GM19438 (cell line): ENCODE data around the gene GRAPL.
A peak's percentile ranks its signal among the peaks of the same experiment; 100 is the strongest.
"Not testable (repeated sequence)": the region's sequence is repeated elsewhere in the genome, so short reads cannot be mapped to it uniquely, and the experiment has no call there.

Experiments
- ATAC-seq: cut with Tn5 transposase; IDR thresholded peaks from one replicate; pipeline ENCODE4 v1.9.1; 2021; ENCODE audit warnings: low read depth; ENCODE audit not compliant: unreplicated experiment

GRAPL gene

GRCh38 chr17:19127148-19127980 is at the start of gene GRAPL:
TSS of gene GRAPL (plus strand) at chr17:19127589. CDS start at chr17:19127620, 31 bp downstream.
- ATAC-seq, result not testable (repeated sequence)

GRCh38 chr17:19088804-19089685 is 38.3 kb upstream of the GRAPL start:
- not testable (repeated sequence) for ATAC-seq

- not testable (repeated sequence) for ATAC-seq
Observed at GRCh38 chr17:19090058-19090772, 37.2 kb upstream of the GRAPL start.

GRCh38 chr17:19092737-19093683 is 34.4 kb upstream of the GRAPL start:
- ATAC-seq, result not testable (repeated sequence)

DNA sequence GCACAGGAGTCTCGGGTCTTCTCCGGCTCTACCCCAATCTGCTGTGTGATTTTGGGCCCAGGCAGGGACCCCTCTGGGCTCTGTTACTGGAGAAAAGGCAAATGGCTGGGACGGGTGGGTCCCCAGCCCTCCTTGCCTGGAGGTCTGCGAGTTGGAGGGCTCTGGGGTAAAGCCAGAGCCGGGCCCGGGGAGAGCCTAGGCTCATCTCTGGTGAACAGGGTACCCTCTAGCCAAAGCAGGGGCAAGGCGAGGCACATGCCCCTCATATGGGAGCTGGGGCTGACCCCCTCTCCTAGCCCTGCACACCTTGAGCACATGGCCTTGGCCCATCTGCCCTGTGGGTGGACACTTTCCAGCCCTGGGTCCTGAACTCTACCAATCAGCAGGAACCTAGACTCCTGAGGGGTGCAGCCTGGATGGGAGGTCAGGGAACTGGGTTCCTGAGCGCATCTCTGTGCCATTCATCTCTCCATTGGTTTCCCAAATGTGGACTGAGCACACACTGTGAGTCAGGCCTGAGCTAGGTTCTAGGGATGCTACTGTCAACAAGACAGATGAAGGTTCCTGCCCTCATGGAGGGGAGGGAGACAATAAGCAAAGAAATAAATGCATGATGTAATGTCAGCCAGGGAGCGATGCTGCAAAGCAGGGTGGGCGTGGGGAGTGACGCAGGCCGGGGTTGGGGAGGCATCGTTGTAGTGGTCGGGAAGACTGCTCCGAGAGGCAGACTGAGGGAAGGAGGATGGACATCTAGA is 33.5 kb upstream of the GRAPL start:
- not testable (repeated sequence) for ATAC-seq

DNA sequence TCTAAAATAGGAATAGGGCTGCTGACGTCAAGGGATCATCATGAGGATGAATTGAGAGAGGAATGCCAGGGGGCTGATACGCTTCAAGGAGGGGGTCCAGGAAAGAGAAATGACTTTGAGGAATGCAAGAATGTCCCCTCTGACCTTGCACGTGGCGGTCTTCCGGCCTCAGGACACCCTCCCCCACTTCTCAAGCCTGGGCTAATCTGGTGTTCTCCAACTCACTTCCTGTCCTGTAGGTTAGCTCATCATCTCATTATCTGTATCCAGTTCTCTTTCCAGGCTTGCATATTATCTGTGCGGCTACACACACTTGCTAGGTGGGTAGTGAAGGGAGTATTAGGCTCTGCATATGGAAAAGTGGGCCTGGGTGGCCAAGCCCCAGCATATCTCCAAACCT is 18.9 kb upstream of the GRAPL start:
- ATAC-seq, result not testable (repeated sequence)

- peak; percentile 24 for ATAC-seq
Observed at GRCh38 chr17:19110189-19111097, 16.9 kb upstream of the GRAPL start.

- peak; percentile 77 for ATAC-seq
Observed at GRCh38 chr17:19111111-19111711, 16.2 kb upstream of the GRAPL start.

GRCh38 chr17:19111801-19112458 is 15.5 kb upstream of the GRAPL start:
- ATAC-seq, result peak; percentile 12

- not testable (repeated sequence) for ATAC-seq
Observed at GRCh38 chr17:19112459-19112826, 14.9 kb upstream of the GRAPL start.

DNA sequence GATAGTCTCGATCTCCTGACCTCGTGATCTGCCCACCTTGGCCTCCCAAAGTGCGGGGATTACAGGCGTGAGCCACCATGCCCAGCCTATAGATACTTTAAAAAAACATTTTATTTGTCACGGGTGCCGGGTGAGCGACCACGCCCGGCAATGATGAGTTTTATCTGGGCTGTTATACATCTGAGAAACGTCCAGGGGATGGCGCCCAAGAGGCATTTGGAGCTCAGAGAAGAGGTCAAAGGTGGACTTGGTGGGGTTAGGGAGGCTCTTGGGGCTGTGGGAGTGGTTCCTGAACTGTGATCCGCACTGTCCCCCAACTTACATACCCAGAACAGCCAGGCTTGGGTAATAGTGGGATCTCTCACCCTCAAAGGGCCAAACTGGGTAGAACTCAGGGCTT is 8.7 kb upstream of the GRAPL start:
- ATAC-seq, result not testable (repeated sequence)

DNA sequence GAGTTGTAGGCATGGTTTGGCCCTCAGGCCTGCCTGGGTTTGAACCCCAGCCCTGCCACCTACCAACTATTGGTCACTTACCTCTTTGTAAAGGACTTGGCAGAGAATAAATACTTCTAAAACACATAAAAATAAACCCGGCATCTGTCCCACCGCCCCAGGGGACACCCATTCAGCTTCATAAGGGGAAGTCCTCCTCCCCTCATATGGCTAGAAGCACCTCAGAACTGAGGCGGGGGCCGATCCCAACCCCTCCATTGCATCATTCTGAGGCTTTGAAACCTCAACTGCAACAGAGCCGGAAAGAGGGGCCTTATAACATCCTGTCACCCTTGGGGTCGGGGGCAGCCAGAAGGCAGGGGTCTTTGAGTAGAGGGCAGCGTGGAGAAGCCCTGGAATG is 2.1 kb upstream of the GRAPL start:
- ATAC-seq, result not testable (repeated sequence)

DNA sequence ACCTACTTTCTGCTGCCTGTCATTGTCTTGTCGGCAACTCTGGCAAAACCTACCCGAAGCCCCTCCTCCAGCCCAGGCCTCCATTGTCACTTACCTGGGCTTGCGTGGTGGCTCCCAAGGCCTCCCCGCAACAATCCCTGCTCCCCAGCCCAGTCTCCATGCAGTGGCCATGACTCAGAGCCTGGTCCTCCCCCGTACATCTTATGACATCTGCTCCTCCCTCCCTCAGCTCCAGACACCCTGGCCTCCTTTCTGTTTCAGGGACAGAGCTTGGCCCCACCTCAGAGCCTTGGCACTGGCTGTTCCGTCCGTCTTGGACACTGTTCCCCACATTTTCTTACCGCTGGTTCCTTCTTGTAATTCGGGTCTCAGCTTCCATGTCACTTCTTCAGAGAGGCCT is 2.1 kb downstream of the GRAPL start:
- not testable (repeated sequence) for ATAC-seq

- ATAC-seq, result not testable (repeated sequence)
Observed at GRCh38 chr17:19131108-19131507, 3.7 kb downstream of the GRAPL start.

DNA sequence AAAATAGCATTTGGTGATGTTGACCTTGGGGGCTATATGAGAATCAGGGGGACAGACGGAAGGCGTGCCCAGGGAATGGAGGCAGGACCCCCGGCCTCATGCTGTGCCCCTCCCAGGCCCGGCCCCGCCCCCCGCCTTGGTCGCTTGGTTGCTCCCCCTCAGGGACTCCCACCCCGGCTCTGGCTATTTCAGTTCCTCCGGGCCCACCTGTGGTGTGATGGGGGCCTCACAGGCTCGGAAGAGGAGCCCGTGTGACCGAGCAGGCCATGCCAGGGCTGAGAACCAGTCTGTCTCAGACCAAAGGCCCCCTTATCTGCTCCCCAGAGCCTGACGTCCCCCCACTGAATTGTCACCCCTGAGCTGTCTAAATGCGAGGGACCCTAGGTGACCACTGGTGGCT is 4.4 kb downstream of the GRAPL start:
- ATAC-seq, result not testable (repeated sequence)

- not testable (repeated sequence) for ATAC-seq
Observed at GRCh38 chr17:19133793-19134192, 6.4 kb downstream of the GRAPL start.

GRCh38 chr17:19135391-19135790 is 8.0 kb downstream of the GRAPL start:
- not testable (repeated sequence) for ATAC-seq
